Stimulated activated CD4-positive, alpha-beta T cell treated with anti-CD3 and anti-CD28 coated beads, Interleukin-12 subunit alpha, Interleukin-12 subunit beta, amount 100 ng/mL, for 4 hours (primary cell): ENCODE results near the gene NSL1.
"Not testable (repeated sequence)": the region's sequence is repeated elsewhere in the genome, so short reads cannot be mapped to it uniquely, and the experiment has no call there.

Experiments
- DNase-seq: peaks from one replicate; pipeline ENCODE4 v3.0.0-alpha.2; 2020

NSL1 gene

GRCh38 chr1:212782422-212783154 is 9.0 kb downstream of the NSL1 start:
- DNase-seq: no peak

GRCh38 chr1:212781225-212781624 is 10.4 kb downstream of the NSL1 start:
- DNase-seq: no peak

DNA sequence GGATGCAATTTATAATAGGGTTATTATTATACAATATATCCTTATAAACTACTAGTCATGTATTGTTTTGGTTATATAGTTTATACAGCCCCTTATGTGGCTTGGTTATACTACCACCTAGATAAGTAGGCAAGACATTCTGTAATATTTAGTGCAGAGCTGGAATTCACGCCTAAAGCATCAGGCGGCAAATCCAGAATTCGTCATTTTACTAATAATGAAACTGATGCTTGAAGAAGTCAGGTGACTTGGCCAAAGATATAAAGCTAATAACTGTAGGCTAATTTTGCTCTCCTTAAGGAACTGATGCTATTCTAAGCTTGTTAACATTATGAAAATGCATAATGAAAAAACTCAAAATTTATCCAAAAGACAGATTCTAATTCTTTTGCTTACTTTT is 10.8 kb downstream of the NSL1 start:
- DNase-seq: no peak

DNA sequence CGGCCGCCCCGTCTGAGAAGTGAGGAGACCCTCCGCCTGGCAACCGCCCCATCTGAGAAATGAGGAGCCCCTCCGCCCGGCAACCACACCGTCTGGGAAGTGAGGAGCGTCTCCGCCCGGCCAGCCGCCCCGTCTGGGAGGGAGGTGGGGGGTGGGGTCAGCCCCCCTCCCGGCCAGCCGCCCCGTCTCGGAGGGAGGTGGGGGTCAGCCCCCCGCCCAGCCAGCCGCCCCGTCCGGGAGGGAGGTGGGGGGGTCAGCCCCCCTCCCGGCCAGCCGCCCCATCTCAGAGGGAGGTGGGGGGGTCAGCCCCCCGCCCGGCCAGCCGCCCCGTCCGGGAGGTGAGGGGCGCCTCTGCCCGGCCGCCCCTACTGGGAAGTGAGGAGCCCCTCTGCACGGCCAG is 12.5 kb downstream of the NSL1 start:
- DNase-seq: not testable (repeated sequence)

DNA sequence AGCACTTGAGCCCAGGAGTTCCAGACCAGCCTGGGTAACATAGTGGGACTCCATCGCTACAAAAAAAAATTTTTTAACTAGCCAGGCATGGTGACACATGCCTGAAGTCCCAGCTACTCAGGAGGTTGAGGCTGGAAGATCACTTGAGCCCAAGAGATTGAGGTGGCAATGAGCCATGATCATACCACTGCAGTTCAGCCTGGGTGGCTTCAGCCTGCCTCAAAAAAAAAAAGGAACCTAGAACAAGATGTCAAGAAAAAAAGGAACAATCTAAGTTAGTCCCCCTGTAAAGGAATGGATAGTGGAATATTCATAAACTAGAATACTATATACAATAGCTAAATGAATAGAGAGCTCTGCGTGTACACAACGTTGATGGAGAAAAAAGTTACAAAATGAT is 14.4 kb downstream of the NSL1 start:
- no peak for DNase-seq

GRCh38 chr1:212775241-212775640 is 16.3 kb downstream of the NSL1 start:
- DNase-seq: no peak

DNA sequence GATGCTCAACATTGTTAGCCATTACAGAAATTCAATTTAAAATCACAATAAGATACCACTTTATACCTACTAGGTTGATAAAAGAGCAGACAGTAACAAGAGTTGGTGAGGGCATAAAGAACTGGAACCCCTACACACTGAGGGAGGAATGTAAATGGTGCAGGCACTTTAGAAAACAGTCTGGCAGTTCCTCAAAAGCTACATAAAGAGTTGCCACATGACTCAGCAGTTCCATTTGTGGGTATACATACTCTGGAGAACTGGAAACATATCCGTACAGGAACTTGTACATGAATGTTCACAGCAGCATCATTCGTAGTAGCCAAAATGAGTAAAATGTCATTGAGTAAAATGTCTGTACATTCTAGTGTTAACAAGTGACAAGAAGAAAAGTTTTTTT is 17.0 kb downstream of the NSL1 start:
- DNase-seq: no peak

- no peak for DNase-seq
These were observed 18.6 kb downstream of the NSL1 start for GRCh38 chr1:212773011-212773410.

DNA sequence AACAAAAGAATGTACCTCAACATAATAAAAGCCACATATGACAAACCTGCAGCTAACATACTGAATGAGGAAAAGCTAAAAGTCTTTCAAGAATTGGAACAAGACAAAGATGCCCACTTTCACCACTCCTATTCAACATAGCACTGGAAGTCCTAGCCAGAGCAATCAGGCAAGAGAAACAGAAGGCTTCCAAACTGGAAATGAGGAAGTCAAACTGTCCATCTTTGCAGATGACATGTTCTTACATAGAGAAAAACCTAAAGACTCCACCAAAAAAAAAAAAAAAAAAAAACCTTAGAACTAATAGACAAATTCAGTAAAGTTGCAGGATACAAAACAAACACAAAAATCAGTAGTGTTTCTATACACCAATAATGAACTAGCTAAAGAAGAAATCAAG is 20.2 kb downstream of the NSL1 start:
- no peak for DNase-seq

DNA sequence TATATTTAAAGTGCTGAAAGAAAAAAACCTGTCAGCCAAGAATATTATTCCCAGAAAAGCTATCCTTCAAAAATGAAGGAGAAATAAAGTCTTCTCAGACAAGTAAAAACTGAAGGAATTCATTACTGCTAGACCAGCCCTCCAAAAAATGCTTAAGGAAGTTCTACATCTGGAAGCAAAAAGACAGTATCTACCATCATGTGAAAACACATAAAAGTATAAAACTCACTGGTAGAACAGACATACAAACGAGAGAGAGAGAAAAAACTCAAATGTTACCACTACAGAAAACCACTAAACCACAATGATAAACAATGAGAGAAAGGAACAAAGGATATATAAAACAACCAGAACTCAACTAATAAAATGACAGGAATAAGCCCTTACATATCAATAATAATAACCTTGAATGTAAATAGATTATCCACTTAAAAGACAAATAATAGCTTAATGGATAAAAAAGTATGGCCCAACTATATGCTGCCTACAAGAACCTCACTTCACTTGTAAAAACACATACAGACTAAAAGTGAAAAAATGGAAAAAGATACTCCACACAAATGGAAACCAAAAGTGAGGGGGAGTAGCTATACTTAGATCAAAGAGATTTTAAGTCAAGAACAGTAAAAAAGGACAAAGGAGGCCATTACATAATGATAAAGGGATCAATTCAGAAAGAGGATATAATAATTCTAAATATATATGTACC is 22.0 kb downstream of the NSL1 start:
- no peak for DNase-seq

DNA sequence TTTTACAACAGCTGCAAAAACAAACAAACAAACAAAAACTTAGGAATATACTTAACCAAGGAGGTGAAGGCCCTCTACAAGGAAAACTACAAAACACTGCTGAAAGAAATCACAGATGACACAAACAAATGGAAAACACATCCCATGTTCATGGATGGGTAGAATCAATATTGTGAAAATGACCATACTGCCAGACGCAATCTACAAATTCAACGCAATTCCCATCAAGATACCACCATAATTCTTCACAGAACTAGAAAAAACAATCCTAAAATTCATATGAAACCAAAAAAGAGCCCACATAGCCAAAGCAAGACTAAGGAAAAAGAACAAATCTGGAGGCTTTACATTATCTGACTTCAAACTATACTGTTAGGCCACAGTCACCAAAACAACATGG is 24.8 kb downstream of the NSL1 start:
- DNase-seq: not testable (repeated sequence)

- not testable (repeated sequence) for DNase-seq
These were observed 26.8 kb downstream of the NSL1 start for GRCh38 chr1:212764718-212765281.

- DNase-seq: no peak
These were observed 28.7 kb downstream of the NSL1 start for GRCh38 chr1:212762839-212763238.

- DNase-seq: no peak
These were observed 29.3 kb downstream of the NSL1 start for GRCh38 chr1:212762234-212762633.

DNA sequence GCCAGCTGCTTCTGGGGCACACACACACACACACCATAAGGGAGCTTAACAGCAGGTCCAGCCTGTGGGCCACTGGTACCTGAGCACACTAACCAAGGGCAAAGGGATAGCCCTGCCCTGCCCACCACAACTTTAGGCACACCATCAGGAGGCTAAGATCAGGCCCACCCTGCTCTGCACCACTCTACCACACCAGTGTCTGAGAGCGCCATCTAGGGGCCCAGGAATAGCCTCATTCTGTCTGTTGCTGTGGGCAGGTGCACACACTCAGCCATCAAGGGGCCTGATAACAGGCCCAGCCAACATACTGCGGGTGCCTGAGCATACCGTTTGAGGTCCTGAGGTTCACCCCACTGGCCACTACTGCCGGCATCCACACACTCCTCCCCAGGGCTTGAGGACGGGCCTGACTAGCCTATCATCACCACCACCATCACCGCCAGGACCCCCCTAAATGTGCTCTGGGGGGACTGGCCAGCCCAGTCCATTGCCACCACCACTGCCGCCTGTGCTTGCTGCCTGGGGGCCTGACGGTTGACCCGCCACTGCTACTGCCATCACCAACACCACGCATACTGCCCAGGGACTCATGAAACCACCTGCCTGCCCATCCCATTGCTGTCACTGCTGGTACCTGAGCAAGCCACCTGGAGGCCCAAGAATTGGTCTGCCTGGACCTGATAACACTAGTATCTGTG is 31.3 kb downstream of the NSL1 start:
- DNase-seq: peak; percentile 58

DNA sequence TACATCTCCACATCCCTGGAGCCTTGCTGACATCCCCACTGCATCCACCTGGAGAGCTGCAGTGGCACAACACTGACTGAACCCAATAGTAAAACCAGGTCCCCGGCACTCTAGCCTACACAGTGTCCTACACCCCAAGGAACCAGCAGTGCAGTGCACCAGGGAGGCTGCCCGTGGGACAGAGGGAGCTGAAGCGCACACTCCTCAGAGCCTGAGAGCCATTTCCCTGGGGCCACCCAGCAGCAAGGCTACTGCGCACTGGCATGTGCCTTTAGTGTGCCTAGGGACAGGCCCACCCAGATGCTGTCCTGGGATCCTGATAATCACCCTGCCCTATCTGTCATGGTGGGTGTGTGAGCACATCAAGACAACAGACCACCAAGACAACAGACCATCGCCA is 31.9 kb downstream of the NSL1 start:
- no peak for DNase-seq

GRCh38 chr1:212754680-212755079 is 36.9 kb downstream of the NSL1 start:
- DNase-seq: no peak

GRCh38 chr1:212754193-212754592 is 37.4 kb downstream of the NSL1 start:
- no peak for DNase-seq

DNA sequence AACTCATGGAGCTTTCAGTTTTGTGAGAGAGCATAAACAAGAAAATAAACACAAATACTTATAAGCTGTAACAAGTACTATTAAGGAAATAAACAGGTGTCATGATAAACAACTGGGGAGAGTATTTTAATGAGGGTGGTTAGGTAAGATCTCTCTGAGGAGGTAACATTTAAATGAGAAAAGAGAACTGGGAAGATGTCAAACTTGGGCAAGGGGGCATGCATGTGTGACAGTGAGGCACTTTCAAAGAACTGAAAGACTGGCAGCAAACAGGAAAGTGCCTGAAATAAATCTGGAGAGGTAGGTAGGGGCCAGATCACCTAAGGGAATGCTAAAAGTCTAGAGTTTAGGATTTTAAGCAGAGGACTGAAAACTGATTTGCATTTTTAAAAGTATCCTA is 37.8 kb downstream of the NSL1 start:
- DNase-seq: no peak

GRCh38 chr1:212752934-212753497 is 38.6 kb downstream of the NSL1 start:
- no peak for DNase-seq

DNA sequence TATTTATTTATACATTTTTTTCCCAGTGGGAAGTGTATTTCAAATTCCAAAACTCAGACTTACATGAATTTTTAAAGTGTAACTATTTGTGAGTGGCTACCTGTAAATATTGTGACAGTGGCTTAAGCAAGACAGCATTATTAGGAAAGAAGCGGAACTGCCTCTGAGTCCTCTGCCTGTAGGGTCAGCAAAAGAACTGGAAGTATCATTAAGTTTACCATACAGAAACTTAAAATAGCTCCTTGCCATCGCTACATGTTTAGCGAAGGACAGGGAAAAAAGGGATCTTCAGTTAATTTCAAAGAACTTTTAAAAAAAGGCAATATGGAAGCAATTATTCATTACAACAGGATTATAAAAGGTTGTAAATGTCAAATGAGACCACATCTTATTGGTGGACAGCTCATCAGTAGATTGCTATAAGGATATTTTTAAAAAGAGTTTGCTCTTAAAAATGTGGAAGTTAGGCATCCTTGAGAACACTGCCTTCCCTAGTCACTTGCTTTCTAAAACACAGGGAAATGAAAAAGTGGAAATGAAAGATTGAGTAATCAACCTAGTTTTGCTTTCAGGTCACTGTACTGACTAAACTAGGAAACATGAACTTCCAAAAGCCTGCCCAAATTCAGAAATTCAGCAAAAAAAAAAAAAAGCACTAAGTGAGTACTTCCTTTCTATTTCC is 39.2 kb downstream of the NSL1 start:
- DNase-seq: no peak

DNA sequence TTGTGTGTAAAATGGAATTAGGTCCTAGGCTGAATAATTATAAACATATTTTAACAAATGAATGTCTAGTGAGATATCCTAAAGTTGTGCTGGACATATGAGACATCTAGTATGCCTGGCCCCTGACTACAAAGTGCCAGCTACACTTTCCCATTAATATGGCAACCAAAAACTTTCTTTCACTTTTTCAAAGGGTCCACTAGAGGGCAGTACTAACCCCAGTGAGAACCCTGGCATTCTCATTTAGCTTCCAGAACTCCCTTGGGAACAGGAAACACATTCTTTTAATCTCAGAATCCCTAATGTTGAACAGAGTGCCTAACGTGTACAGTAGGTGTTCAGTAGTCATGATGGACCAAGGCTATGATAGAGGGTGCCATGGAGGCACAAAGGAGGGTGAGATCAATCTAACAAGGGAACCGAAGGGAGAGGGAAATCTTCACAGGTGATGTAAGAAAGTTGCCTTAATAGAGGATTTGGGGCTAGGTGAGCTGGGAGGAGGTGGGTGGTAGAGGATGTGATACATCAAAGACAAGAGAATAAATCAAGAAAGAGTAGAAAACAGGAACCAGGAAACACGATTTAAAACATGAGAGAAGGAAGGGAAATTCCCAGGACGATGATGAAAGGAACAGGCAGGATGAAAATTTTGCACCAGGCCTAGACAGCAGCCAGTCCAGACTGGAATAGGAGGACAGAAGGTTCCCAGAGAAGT is 41.6 kb downstream of the NSL1 start:
- DNase-seq: no peak
